HCT116 (cell line): ENCODE measurements around the gene PLD3. TPM values are rescaled to one million over a fixed set of nuclear protein-coding genes. Genes with fewer than 3 reads are reported as not detected.

Experiments used
- ATAC-seq: fragments of 200-7000 bp; cut with Tn5 transposase; 2 replicates; pipeline ENCODE4 v1.9.1; 2020; ENCODE audit warnings: mild to moderate bottlenecking, moderate library complexity
- BruUV-seq: library from RNA; stranded (reverse); fragments of 400-500 nt; replicated peaks from 2 replicates; lab custom pipeline; 2021; lab: Mats Ljungman, UMichigan
- CTCF ChIA-PET: fragments of 300-600 bp; sonication (Branson Sonifier 250); formaldehyde crosslinking; loops from one replicate; lab custom pipeline; 2021; ENCODE audit warnings: antibody characterized with exemption; lab: Charles Lee
- POLR2A ChIA-PET: fragments of 300-600, 350-600 bp; sonication (Branson Sonifier 250); formaldehyde crosslinking; loops from one replicate; lab custom pipeline; 2021; ENCODE audit warnings: antibody characterized with exemption; lab: Charles Lee
- RAD21 ChIA-PET, 2 experiments: fragments of 300-600 bp; sonication (Branson Sonifier 250); formaldehyde crosslinking; loops; one replicate each; lab custom pipeline; 2023; ENCODE audit warnings: low total read pairs in 2 of 2; ENCODE audit not compliant: uncharacterized antibody in 2 of 2, unreplicated experiment in 2 of 2, low non-redundant PET in 1 of 2; lab: Charles Lee
- DNase-seq: peaks from one replicate; pipeline ENCODE4 v3.0.0-alpha.2; 2010; ENCODE audit warnings: low read depth, low spot score
- H2AFZ ChIP-seq: fragments of 200-600 bp; shearing (Covaris generic), sonication (generic); 2 replicates; pipeline ENCODE4 v1.6.1; 2017; ENCODE audit warnings: low read depth, mixed run types, mixed read lengths, antibody characterized with exemption, low read length; ENCODE audit not compliant: poor library complexity, severe bottlenecking
- H3K27ac ChIP-seq: 2 replicates; pipeline ENCODE4 v1.5.1; 2012; ENCODE audit warnings: low read depth, low read length
- H3K27me3 ChIP-seq: fragments of 200-600 bp; sonication (generic); 2 replicates; pipeline ENCODE4 v1.6.1; 2016; ENCODE audit warnings: mixed run types, low read length, mixed read lengths; ENCODE audit not compliant: insufficient read depth
- H3K36me3 ChIP-seq, 2 experiments: fragments of 200-500 bp in 1 of 2; fragments of 200-600 bp in 1 of 2; sonication (Bioruptor generic) in 1 of 2; sonication (generic) in 1 of 2; 2 replicates each; pipeline versions ENCODE4 v1.5.1 to v1.6.1; 2014 to 2016; ENCODE audit warnings: low read length in 2 of 2, inconsistent platforms in 1 of 2, mixed read lengths in 1 of 2, mixed run types in 1 of 2; ENCODE audit not compliant: insufficient read depth in 2 of 2, control insufficient read depth in 1 of 2
- H3K4me1 ChIP-seq, 2 experiments: fragments of 200-600 bp in 1 of 2; sonication (generic) in 1 of 2; 2 replicates each; pipeline versions ENCODE4 v1.5.1 to v1.6.1; 2012 to 2017; ENCODE audit warnings: low read length in 2 of 2, inconsistent platforms in 1 of 2, mild to moderate bottlenecking in 1 of 2, mixed read lengths in 1 of 2, mixed run types in 1 of 2, moderate library complexity in 1 of 2; ENCODE audit not compliant: insufficient read depth in 2 of 2, control insufficient read depth in 1 of 2
- H3K4me2 ChIP-seq: fragments of 200-600 bp; sonication (generic); 2 replicates; pipeline ENCODE4 v1.6.1; 2017; ENCODE audit warnings: mixed run types, low read length, mixed read lengths
- H3K4me3 ChIP-seq, 2 experiments: fragments of 200-600 bp in 1 of 2; sonication (generic) in 1 of 2; replicated peaks in 1 of 2; 2 replicates each; pipeline ENCODE4 v1.5.1; 2011 to 2016; ENCODE audit warnings: low read length in 2 of 2, control low read depth in 1 of 2, low read depth in 1 of 2, mild to moderate bottlenecking in 1 of 2, mixed read lengths in 1 of 2, mixed run types in 1 of 2
- H3K79me2 ChIP-seq: fragments of 200-600 bp; sonication (generic); 2 replicates; pipeline ENCODE4 v1.6.1; 2017; ENCODE audit warnings: mild to moderate bottlenecking, mixed run types, low read length, moderate library complexity, mixed read lengths; ENCODE audit not compliant: insufficient read depth
- H3K9ac ChIP-seq: fragments of 200-600 bp; sonication (generic); 2 replicates; pipeline ENCODE4 v1.6.1; 2016; ENCODE audit warnings: low read length, mixed read lengths
- H3K9me2 ChIP-seq: fragments of 200-600 bp; sonication (generic), shearing (Covaris generic); 2 replicates; pipeline ENCODE4 v1.6.1; 2017; ENCODE audit warnings: mixed run types, mild to moderate bottlenecking, moderate library complexity; ENCODE audit not compliant: insufficient read depth
- H3K9me3 ChIP-seq, 2 experiments: fragments of 200-500 bp in 1 of 2; fragments of 200-600 bp in 1 of 2; sonication (Bioruptor generic) in 1 of 2; sonication (generic) in 1 of 2; 2 replicates each; pipeline ENCODE4 v1.6.1; 2014 to 2017; ENCODE audit warnings: low read length in 2 of 2, mixed read lengths in 2 of 2, inconsistent platforms in 1 of 2, low read depth in 1 of 2, mild to moderate bottlenecking in 1 of 2, mixed run types in 1 of 2, moderate library complexity in 1 of 2; ENCODE audit not compliant: control insufficient read depth in 1 of 2, insufficient read depth in 1 of 2
- H4K20me1 ChIP-seq: fragments of 200-600 bp; sonication (generic), shearing (Covaris generic); 2 replicates; pipeline ENCODE4 v1.6.1; 2017; ENCODE audit warnings: mixed run types, mild to moderate bottlenecking, moderate library complexity; ENCODE audit not compliant: insufficient read depth
- JUND ChIP-seq: IDR thresholded peaks from 2 replicates; pipeline ENCODE4 v1.6.1; 2012
- TCF7L2 ChIP-seq: IDR thresholded peaks from 2 replicates; pipeline ENCODE4 v1.7.0; 2011; ENCODE audit warnings: borderline replicate concordance, inconsistent platforms; ENCODE audit not compliant: insufficient read depth, insufficient read length; ENCODE audit errors: extremely low read depth
- YY1 ChIP-seq: IDR thresholded peaks from 2 replicates; pipeline ENCODE4 v1.6.1; 2011; ENCODE audit warnings: low read length, low read depth, moderate library complexity, mild to moderate bottlenecking; ENCODE audit not compliant: insufficient replicate concordance; ENCODE audit errors: extremely low read depth
- ZFX ChIP-seq: fragments of 450-650 bp; IDR thresholded peaks from 2 replicates; pipeline ENCODE4 v1.6.1; 2017
- ZNF274 ChIP-seq: fragments of 200-500 bp; sonication (Bioruptor generic); IDR thresholded peaks from 2 replicates; pipeline ENCODE4 v1.6.1; 2014; ENCODE audit warnings: mild to moderate bottlenecking, low read depth, low read length, inconsistent platforms
- intact Hi-C: fragments of 100-400 bp; cut with micrococcal nuclease; formaldehyde crosslinking; loops from 2 replicates; pipeline ENCODE4 v1.10.0; 2022
- total RNA-seq: library from RNA; stranded (reverse); gene quantifications from one replicate; pipeline ENCODE4 v1.2.1, GENCODE V29; 2021; ENCODE audit not compliant: unreplicated experiment
- TF ChIP-seq, protein P1 (sequence below): IDR thresholded peaks from 2 replicates; pipeline ENCODE4 v1.6.1; 2012; ENCODE audit warnings: low read depth

PLD3 gene
- total RNA-seq, 1 experiment from 2014 or later, result 123 TPM

DNA sequence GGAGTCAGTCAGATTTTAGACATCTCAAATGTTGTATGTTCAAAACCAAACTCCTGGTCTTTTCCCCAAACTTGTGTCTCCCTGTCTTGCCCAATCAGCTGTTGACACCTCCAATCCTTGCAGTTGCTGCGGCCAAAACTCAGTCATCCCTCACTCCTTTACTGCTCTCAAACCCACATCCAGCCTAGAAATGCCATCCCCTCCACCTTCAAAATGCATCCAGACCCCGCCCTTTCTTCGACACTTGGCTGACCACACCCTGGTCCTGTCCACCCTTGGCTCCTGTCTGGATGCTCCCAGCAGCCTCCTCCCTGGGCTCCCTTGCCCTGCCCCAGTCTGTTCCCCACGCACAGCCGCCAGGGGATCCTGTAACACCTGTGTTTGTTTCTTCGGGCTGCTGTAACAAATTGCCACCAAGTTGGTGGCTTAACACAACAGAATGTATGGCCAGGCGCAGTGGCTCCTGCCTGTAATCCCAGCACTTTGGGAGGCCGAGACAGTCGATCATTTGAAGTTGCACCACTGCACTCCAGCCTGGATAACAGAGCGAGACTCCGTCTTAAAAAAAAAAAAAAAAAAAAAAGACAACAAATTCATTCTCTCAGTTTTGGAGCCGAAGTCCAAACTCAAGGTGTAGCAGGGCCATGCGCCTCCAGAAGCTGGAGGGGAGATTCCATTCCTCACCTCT, 11.7 kb downstream of the PLD3 start:
- TF ChIP-seq TCF7L2 (no peak), JUND (no peak), YY1 (no peak), ZFX (no peak), ZNF274 (no peak)
- TF ChIP-seq, protein P1, sequence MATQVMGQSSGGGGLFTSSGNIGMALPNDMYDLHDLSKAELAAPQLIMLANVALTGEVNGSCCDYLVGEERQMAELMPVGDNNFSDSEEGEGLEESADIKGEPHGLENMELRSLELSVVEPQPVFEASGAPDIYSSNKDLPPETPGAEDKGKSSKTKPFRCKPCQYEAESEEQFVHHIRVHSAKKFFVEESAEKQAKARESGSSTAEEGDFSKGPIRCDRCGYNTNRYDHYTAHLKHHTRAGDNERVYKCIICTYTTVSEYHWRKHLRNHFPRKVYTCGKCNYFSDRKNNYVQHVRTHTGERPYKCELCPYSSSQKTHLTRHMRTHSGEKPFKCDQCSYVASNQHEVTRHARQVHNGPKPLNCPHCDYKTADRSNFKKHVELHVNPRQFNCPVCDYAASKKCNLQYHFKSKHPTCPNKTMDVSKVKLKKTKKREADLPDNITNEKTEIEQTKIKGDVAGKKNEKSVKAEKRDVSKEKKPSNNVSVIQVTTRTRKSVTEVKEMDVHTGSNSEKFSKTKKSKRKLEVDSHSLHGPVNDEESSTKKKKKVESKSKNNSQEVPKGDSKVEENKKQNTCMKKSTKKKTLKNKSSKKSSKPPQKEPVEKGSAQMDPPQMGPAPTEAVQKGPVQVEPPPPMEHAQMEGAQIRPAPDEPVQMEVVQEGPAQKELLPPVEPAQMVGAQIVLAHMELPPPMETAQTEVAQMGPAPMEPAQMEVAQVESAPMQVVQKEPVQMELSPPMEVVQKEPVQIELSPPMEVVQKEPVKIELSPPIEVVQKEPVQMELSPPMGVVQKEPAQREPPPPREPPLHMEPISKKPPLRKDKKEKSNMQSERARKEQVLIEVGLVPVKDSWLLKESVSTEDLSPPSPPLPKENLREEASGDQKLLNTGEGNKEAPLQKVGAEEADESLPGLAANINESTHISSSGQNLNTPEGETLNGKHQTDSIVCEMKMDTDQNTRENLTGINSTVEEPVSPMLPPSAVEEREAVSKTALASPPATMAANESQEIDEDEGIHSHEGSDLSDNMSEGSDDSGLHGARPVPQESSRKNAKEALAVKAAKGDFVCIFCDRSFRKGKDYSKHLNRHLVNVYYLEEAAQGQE, result no peak
- Histone ChIP-seq H4K20me1 (no peaks in the 10 kb centered on the region), H3K36me3 (no peaks in the 10 kb centered on the region), H2AFZ (no peak overlapping the region), H3K9me2 (no peaks in the 10 kb centered on the region), H3K27ac (no peak overlapping the region), H3K27me3 (no peaks in the 10 kb centered on the region), H3K9ac (no peak overlapping the region), H3K4me3 (no peak overlapping the region), H3K4me2 (no peak overlapping the region), H3K4me1 (no peaks in the 10 kb centered on the region), H3K9me3 (no peaks in the 10 kb centered on the region), H3K79me2 (no peaks in the 10 kb centered on the region; the same call in none of the 2 replicates)
- ChIA-PET POLR2A (no interaction called here), RAD21 (no interaction called here), CTCF (no interaction called here)
- no peak for ATAC-seq
- no peak for DNase-seq
- intact Hi-C loops, result no loop called here
- no TSS peak for BruUV-seq
